ENCODE results near the gene GLCE.
A peak's percentile ranks its signal among the peaks of the same experiment; 100 is the strongest.

The GLCE gene

GRCh38 chr15:69119001-69119400, 41.4 kb upstream of the GLCE start:
- no peak overlapping the region for H3K4me3 ChIP-seq (ENCODE audit: low read depth, low read length)
- DNase-seq (ENCODE audit: low read depth, low spot score): no peak
- in situ Hi-C loops (cut with HindIII; ENCODE audit: low sequenced_read_pairs): no loop called here
- no peak for TF ChIP-seq CTCF (IDR thresholded peaks at IDR 0.05; ENCODE audit: low read depth, low read length)

GRCh38 chr15:69119683-69120395, 40.6 kb upstream of the GLCE start:
- TF ChIP-seq CTCF (IDR thresholded peaks at IDR 0.05; ENCODE audit: low read depth, low read length): no peak
- in situ Hi-C loops (cut with HindIII; ENCODE audit: low sequenced_read_pairs): no loop called here
- DNase-seq (ENCODE audit: low read depth, low spot score): no peak
- H3K4me3 ChIP-seq (ENCODE audit: low read depth, low read length): no peak overlapping the region

GRCh38 chr15:69120732-69121131, 39.7 kb upstream of the GLCE start:
- in situ Hi-C loops (cut with HindIII; ENCODE audit: low sequenced_read_pairs): no loop called here
- TF ChIP-seq CTCF (IDR thresholded peaks at IDR 0.05; ENCODE audit: low read depth, low read length): no peak
- no peak for DNase-seq (ENCODE audit: low read depth, low spot score)
- no peak overlapping the region for H3K4me3 ChIP-seq (ENCODE audit: low read depth, low read length)

GRCh38 chr15:69121198-69121828, 39.1 kb upstream of the GLCE start:
- in situ Hi-C loops (cut with HindIII; ENCODE audit: low sequenced_read_pairs): no loop called here
- no peak for DNase-seq (ENCODE audit: low read depth, low spot score)
- no peak overlapping the region for H3K4me3 ChIP-seq (ENCODE audit: low read depth, low read length)
- no peak for TF ChIP-seq CTCF (IDR thresholded peaks at IDR 0.05; ENCODE audit: low read depth, low read length)

- no peak for TF ChIP-seq CTCF (IDR thresholded peaks at IDR 0.05; ENCODE audit: low read depth, low read length)
- in situ Hi-C loops (cut with HindIII; ENCODE audit: low sequenced_read_pairs): no loop called here
- DNase-seq (ENCODE audit: low read depth, low spot score): no peak
- H3K4me3 ChIP-seq (ENCODE audit: low read depth, low read length): no peak overlapping the region
Observed at GRCh38 chr15:69125236-69125635, 35.2 kb upstream of the GLCE start.

GRCh38 chr15:69126054-69126469, 34.4 kb upstream of the GLCE start:
- no peak for TF ChIP-seq CTCF (IDR thresholded peaks at IDR 0.05; ENCODE audit: low read depth, low read length)
- no peak overlapping the region for H3K4me3 ChIP-seq (ENCODE audit: low read depth, low read length)
- peak; percentile 95 for DNase-seq (ENCODE audit: low read depth, low spot score)
- in situ Hi-C loops (cut with HindIII; ENCODE audit: low sequenced_read_pairs): no loop called here
